K562 (cell line): ENCODE results near the gene TRIM23. TPM values are rescaled to one million over a fixed set of nuclear protein-coding genes. Genes with fewer than 3 reads are reported as not detected.

Experiments
- ARID1B ChIP-seq: fragments of 450-650 bp; IDR thresholded peaks from 2 replicates; pipeline ENCODE4 v1.6.1; 2016; ENCODE audit warnings: antibody characterized with exemption, mild to moderate bottlenecking, inconsistent platforms
- ATF6 ChIP-seq: sonication (generic); formaldehyde crosslinking; IDR thresholded peaks from 2 replicates; pipeline ENCODE4 v1.4.0; 2020; ENCODE audit warnings: mild to moderate bottlenecking, missing genetic modification reagents
- GATA2 ChIP-seq: sonication (generic); formaldehyde crosslinking; IDR thresholded peaks from 2 replicates; pipeline ENCODE4 v1.4.0; 2020; ENCODE audit warnings: mild to moderate bottlenecking, missing genetic modification reagents
- LARP7 ChIP-seq: fragments of 450-650 bp; IDR thresholded peaks from 2 replicates; pipeline ENCODE4 v1.6.1; 2016
- MAZ ChIP-seq, 2 experiments: fragments of 450-650 bp in 1 of 2; sonication (generic) in 1 of 2; formaldehyde crosslinking; IDR thresholded peaks in 1 of 2; conservative IDR thresholded peaks in 1 of 2; 2 replicates each; pipeline versions ENCODE4 v1.4.0 to v1.5.0; 2020; ENCODE audit warnings: mild to moderate bottlenecking in 1 of 2, missing genetic modification reagents in 1 of 2
- MITF ChIP-seq: IDR thresholded peaks from 2 replicates; pipeline ENCODE4 v1.6.1; 2014; ENCODE audit warnings: antibody characterized with exemption
- MLLT1 ChIP-seq, 2 experiments: fragments of 450-650 bp; IDR thresholded peaks; 2 replicates each; pipeline ENCODE4 v1.6.1; 2016
- NFRKB ChIP-seq: fragments of 450-650 bp; IDR thresholded peaks from 2 replicates; pipeline ENCODE4 v1.6.1; 2016; ENCODE audit warnings: low read depth
- NR3C1 ChIP-seq: sonication (generic); formaldehyde crosslinking; IDR thresholded peaks from 2 replicates; pipeline ENCODE4 v1.8.1; 2022; ENCODE audit warnings: missing genetic modification reagents
- POLR2AphosphoS5 ChIP-seq: IDR thresholded peaks from 2 replicates; pipeline ENCODE4 v1.6.1; 2011; ENCODE audit warnings: mild to moderate bottlenecking, low read depth, low read length, moderate library complexity; ENCODE audit not compliant: control insufficient read depth, insufficient read depth
- SIN3B ChIP-seq: fragments of 450-650 bp; IDR thresholded peaks from 2 replicates; pipeline ENCODE4 v1.6.1; 2017; ENCODE audit warnings: low read depth, mild to moderate bottlenecking, moderate library complexity
- SIRT6 ChIP-seq: IDR thresholded peaks from one replicate; pipeline ENCODE4 v1.6.1; 2012; ENCODE audit warnings: low read depth, mild to moderate bottlenecking, control low read depth, inconsistent platforms, low read length, moderate library complexity
- SP1 ChIP-seq: sonication (generic); formaldehyde crosslinking; IDR thresholded peaks from 2 replicates; pipeline ENCODE4 v1.8.1; 2022; ENCODE audit warnings: mild to moderate bottlenecking, missing genetic modification reagents
- TEAD2 ChIP-seq: fragments of 450-650 bp; IDR thresholded peaks from 2 replicates; pipeline ENCODE4 v1.6.1; 2016; ENCODE audit warnings: missing genetic modification characterization, control low read depth, missing compliant biosample characterization
- THRAP3 ChIP-seq: fragments of 450-650 bp; IDR thresholded peaks from 2 replicates; pipeline ENCODE4 v1.6.1; 2016; ENCODE audit warnings: mild to moderate bottlenecking, inconsistent platforms, borderline replicate concordance
- ZBTB17 ChIP-seq: fragments of 450-650 bp; formaldehyde crosslinking; IDR thresholded peaks from 2 replicates; pipeline ENCODE4 v1.4.0; 2020; ENCODE audit warnings: mild to moderate bottlenecking
- ZBTB43 ChIP-seq: sonication (generic); formaldehyde crosslinking; IDR thresholded peaks from 2 replicates; pipeline ENCODE4 v1.8.0; 2023; ENCODE audit warnings: mild to moderate bottlenecking, missing genetic modification reagents
- ZFP36 ChIP-seq: fragments of 150-350 bp; IDR thresholded peaks from 2 replicates; pipeline ENCODE4 v1.6.1; 2018; ENCODE audit warnings: low read length, low read depth; ENCODE audit not compliant: partially characterized antibody
- ZNF280B ChIP-seq: fragments of 250-450 bp; sonication (Bioruptor Pico); IDR thresholded peaks from 2 replicates; pipeline ENCODE4 v1.5.1; 2021; ENCODE audit warnings: mild to moderate bottlenecking
- polyA plus RNA-seq, 8 experiments: library from polyadenylated mRNA; depleted of rRNA in 4 of 8; stranded (reverse) in 5 of 8; unstranded in 3 of 8; fragments of >200 nt; fragmentation: Nextera tagmentation in 2 of 8; fragmentation: Illumina TruSeq in 1 of 8; extraction: Ambion mirVana in 2 of 8; extraction: Trizol in 1 of 8; gene quantifications; 2 replicates each; pipeline versions ENCODE4 v1.2.1 to v1.2.3, GENCODE V29; 2011 to 2014; ENCODE audit warnings: inconsistent platforms in 1 of 8, missing spikeins in 1 of 8
- total RNA-seq, 7 experiments: library from RNA; depleted of rRNA in 6 of 7; stranded (reverse); fragments of >200 nt in 6 of 7; fragmentation: Illumina TruSeq in 2 of 7; extraction: Trizol in 2 of 7; gene quantifications; 2 replicates each; pipeline versions ENCODE4 v1.2.1 to v1.2.3, GENCODE V29; 2011 to 2021; ENCODE audit warnings: low replicate concordance in 1 of 7

The TRIM23 gene
- total and polyA plus RNA-seq, 9 of the 15 experiments (the other 6 are each of a cell fraction or from before 2014, with no cell fraction given) = 2.4 to 8.5 (median 4.9) TPM

GRCh38 chr5:65562731-65563701 lies 61.1 kb downstream of the TRIM23 start, which contains the start of the genes CENPK and PPWD1 (continued):
- TF ChIP-seq TEAD2 (tag) (no peak), GATA2 (CRISPR knock-in tag) (no peak), SIRT6 (no peak), ZBTB43 (CRISPR knock-in tag) (0 out of 2 replicates have a peak, but pooled peaks have one; percentile 52), THRAP3 (no peak), ARID1B (peak; percentile 25; the same call in 1 of the 2 replicates), NR3C1 (CRISPR knock-in tag) (no peak), MITF (no peak), POLR2AphosphoS5 (peak; percentile 89), NFRKB (peak; percentile 99), ZNF280B (CRISPR knock-in tag) (no peak), SIN3B (peak; percentile 100), MLLT1 (IDR thresholded peaks at IDR 0.05) (peak; percentile 45 to 99; a peak in 2 of 4 replicates), ZFP36 (no peak), MAZ (CRISPR knock-in tag; conservative IDR thresholded peaks at IDR 0.05 in 1 of 2, IDR thresholded peaks at IDR 0.05 in 1 of 2) (0 out of 4 replicates have a peak, but pooled peaks of 1 of the 2 experiments have one; percentile 24), LARP7 (peak; percentile 39; the same call in 1 of the 2 replicates), SP1 (CRISPR knock-in tag) (peak; percentile 80), ZBTB17 (CRISPR knock-in tag) (0 out of 2 replicates have a peak, but pooled peaks have one; percentile 31), ATF6 (CRISPR knock-in tag) (no peak)
